OCI-LY7 (cell line): ENCODE results near the gene CDH23. TPM values are rescaled to one million over a fixed set of nuclear protein-coding genes. Genes with fewer than 3 reads are reported as not detected.

Experiments
- BruUV-seq: library from RNA; stranded (reverse); fragments of 400-500 nt; replicated peaks from 2 replicates; lab custom pipeline; 2021; lab: Mats Ljungman, UMichigan
- CTCF ChIA-PET: fragments of 300-600 bp; sonication (Branson Sonifier 250); formaldehyde crosslinking; loops from one replicate; lab custom pipeline; 2022; ENCODE audit warnings: antibody characterized with exemption; ENCODE audit not compliant: unreplicated experiment; lab: Charles Lee
- POLR2A ChIA-PET: fragments of 300-600 bp; sonication (Branson Sonifier 250); formaldehyde crosslinking; loops from one replicate; lab custom pipeline; 2022; ENCODE audit warnings: antibody characterized with exemption; lab: Charles Lee
- DNase-seq: peaks from one replicate; pipeline ENCODE4 v3.0.0-alpha.2; 2015; ENCODE audit warnings: low spot score
- H2AFZ ChIP-seq: fragments of 200-600 bp; sonication (generic), shearing (Covaris generic); 2 replicates; pipeline ENCODE4 v1.6.1; 2014; ENCODE audit warnings: mild to moderate bottlenecking, antibody characterized with exemption, low read length, moderate library complexity
- H3K27ac ChIP-seq: fragments of 200-600 bp; sonication (generic); 2 replicates; pipeline ENCODE4 v1.5.1; 2014; ENCODE audit warnings: mixed run types, low read depth, mild to moderate bottlenecking, moderate library complexity, low read length, inconsistent platforms; ENCODE audit not compliant: poor library complexity, severe bottlenecking
- H3K36me3 ChIP-seq: fragments of 200-600 bp; sonication (generic); 2 replicates; pipeline ENCODE4 v1.6.1; 2014; ENCODE audit warnings: mild to moderate bottlenecking, antibody characterized with exemption, low read length, moderate library complexity, mixed read lengths; ENCODE audit not compliant: insufficient read depth
- H3K4me1 ChIP-seq: fragments of 200-600 bp; sonication (generic); 2 replicates; pipeline ENCODE4 v1.5.1; 2014; ENCODE audit warnings: mild to moderate bottlenecking, low read length; ENCODE audit not compliant: insufficient read depth, poor library complexity, severe bottlenecking
- H3K4me2 ChIP-seq: fragments of 200-600 bp; sonication (generic); 2 replicates; pipeline ENCODE4 v1.6.1; 2014; ENCODE audit warnings: mild to moderate bottlenecking, low read length
- H3K4me3 ChIP-seq: fragments of 200-600 bp; sonication (generic); 2 replicates; pipeline ENCODE4 v1.5.1; 2014; ENCODE audit warnings: mild to moderate bottlenecking, low read depth, low read length; ENCODE audit not compliant: poor library complexity, severe bottlenecking
- H3K79me2 ChIP-seq: fragments of 200-600 bp; sonication (generic); 2 replicates; pipeline ENCODE4 v1.6.1; 2016; ENCODE audit warnings: low read depth, mild to moderate bottlenecking, low read length, moderate library complexity, mixed read lengths; ENCODE audit not compliant: insufficient read depth
- H3K9me2 ChIP-seq: fragments of 200-600 bp; sonication (generic); 2 replicates; pipeline ENCODE4 v1.6.1; 2016; ENCODE audit warnings: mild to moderate bottlenecking, low read length, mixed read lengths; ENCODE audit not compliant: insufficient read depth
- H3K9me3 ChIP-seq: fragments of 200-600 bp; sonication (generic); 2 replicates; pipeline ENCODE4 v1.6.1; 2014; ENCODE audit warnings: mild to moderate bottlenecking, mixed run types, low read length, mixed read lengths
- H4K20me1 ChIP-seq: fragments of 200-600 bp; sonication (generic); 2 replicates; pipeline ENCODE4 v1.6.1; 2014; ENCODE audit warnings: mild to moderate bottlenecking, antibody characterized with exemption, low read length, moderate library complexity, mixed read lengths; ENCODE audit not compliant: insufficient read depth
- EZH2phosphoT487 ChIP-seq: fragments of 200-600 bp; sonication (generic); IDR thresholded peaks from 2 replicates; pipeline ENCODE4 v1.6.1; 2018; ENCODE audit warnings: low read depth, borderline replicate concordance, mild to moderate bottlenecking, mixed run types, antibody characterized with exemption, low read length, moderate library complexity, mixed read lengths
- intact Hi-C: fragments of 100-400 bp; cut with micrococcal nuclease; formaldehyde crosslinking; loops from one replicate; pipeline ENCODE4 v1.10.0; 2022; ENCODE audit not compliant: unreplicated experiment
- total RNA-seq, 2 experiments: library from RNA; depleted of rRNA in 1 of 2; stranded (reverse); fragments of >200 nt in 1 of 2; shearing (Covaris generic) in 1 of 2; gene quantifications; 2 replicates each; pipeline ENCODE4 v1.2.3, GENCODE V29; 2014 to 2022
- TF ChIP-seq, protein P1 (sequence below): fragments of 200-600 bp; sonication (generic); conservative IDR thresholded peaks from 2 replicates; pipeline ENCODE4 v1.5.1; 2014; ENCODE audit warnings: mild to moderate bottlenecking, antibody characterized with exemption, low read length, moderate library complexity, mixed read lengths

Gene CDH23
- total RNA-seq, 2 experiments from 2014 or later = 0.92 to 9.9 TPM

DNA sequence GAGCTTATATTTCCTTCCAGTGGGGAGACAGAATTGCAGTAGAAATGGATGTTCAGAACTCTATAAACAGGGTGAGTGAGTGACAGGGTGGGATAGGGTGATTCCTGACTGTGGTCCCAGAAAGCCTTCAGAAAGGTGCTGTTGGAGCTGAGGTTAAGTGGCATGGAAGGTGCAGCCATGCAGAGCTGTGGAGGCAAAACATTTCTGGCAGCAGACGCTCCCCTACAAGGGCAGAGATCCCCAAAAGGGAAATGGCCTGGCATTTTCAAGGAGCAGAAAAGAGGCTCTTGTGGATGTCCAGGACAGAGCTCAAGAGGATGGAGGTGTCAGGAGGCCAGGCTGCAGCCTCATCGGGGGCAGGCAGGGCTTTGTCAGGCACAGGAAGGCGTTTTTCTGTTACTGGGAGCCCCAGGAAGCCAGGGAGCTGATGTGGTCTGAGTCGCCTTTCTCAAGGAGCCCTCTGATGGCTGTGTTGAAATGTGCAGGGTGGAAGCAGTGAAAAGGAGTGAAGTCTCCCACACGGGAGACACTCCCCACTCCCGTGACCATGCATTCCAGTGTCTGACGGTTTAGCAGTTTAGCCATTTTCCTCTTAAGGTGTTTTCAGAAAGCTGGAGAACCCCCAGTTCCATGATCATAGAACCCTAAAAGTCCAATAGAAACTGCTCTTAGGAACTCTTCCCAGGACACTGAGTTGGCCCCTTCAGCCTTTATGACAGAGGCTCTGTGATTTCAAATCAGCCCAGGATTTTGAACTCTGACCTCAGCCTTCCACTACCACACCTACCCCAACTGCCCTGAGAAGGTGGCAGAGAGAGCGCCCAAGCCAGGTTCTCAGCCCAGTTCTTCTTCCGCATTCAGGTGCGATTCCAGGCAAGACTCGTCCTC, 226.6 kb downstream of the CDH23 start:
- no peak for TF ChIP-seq EZH2phosphoT487
- TF ChIP-seq, protein P1, sequence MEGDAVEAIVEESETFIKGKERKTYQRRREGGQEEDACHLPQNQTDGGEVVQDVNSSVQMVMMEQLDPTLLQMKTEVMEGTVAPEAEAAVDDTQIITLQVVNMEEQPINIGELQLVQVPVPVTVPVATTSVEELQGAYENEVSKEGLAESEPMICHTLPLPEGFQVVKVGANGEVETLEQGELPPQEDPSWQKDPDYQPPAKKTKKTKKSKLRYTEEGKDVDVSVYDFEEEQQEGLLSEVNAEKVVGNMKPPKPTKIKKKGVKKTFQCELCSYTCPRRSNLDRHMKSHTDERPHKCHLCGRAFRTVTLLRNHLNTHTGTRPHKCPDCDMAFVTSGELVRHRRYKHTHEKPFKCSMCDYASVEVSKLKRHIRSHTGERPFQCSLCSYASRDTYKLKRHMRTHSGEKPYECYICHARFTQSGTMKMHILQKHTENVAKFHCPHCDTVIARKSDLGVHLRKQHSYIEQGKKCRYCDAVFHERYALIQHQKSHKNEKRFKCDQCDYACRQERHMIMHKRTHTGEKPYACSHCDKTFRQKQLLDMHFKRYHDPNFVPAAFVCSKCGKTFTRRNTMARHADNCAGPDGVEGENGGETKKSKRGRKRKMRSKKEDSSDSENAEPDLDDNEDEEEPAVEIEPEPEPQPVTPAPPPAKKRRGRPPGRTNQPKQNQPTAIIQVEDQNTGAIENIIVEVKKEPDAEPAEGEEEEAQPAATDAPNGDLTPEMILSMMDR = peak; percentile 74
- intact Hi-C loops = loop anchor here (5.0 kb wide), 1 partner anchor 69 kb away; no protein-coding TSS in a partner anchor
- peak overlapping the region; percentile 84 for H3K27ac ChIP-seq
- H3K79me2 ChIP-seq = no peaks in the 10 kb centered on the region
- no peaks in the 10 kb centered on the region for H3K9me3 ChIP-seq
- H3K4me1 ChIP-seq = peaks cover 83% of the 10 kb centered on the region
- peak overlapping the region; percentile 73 for H3K4me2 ChIP-seq
- ChIA-PET CTCF (interaction anchor here (0.9 to 3.2 kb wide), 4 partner anchors 15 to 72 kb away, joined by 3 to 19 read pairs (median 4); no protein-coding TSS in a partner anchor), POLR2A (interaction anchor here (1.2 to 1.8 kb wide), 4 partner anchors 15 to 26 kb away, joined by 3 to 5 read pairs (median 4); no protein-coding TSS in a partner anchor)
- no peaks in the 10 kb centered on the region for H3K9me2 ChIP-seq
- DNase-seq = peak; percentile 75
- no peaks in the 10 kb centered on the region for H4K20me1 ChIP-seq
- BruUV-seq = no TSS peak
- H2AFZ ChIP-seq = peak overlapping the region; percentile 89
- no peaks in the 10 kb centered on the region for H3K36me3 ChIP-seq
- no peak overlapping the region for H3K4me3 ChIP-seq

DNA sequence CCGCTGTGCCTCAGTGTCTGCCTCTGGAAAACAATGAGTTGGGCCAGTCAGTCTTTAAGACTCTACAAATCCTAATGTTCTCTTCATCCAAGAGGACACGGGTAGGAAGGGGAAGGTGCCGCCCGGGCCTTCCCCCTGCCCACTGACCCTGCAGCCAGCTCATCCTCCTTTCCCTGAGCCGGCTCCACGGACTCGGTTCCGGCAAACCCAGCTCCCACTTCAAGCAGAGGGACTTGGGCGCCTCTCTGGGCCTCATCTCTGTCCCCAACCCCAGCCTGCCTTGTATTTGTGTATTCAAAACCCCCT, 227.2 kb downstream of the CDH23 start:
- no TSS peak for BruUV-seq
- no peak overlapping the region for H2AFZ ChIP-seq
- H3K9me3 ChIP-seq = no peaks in the 10 kb centered on the region
- H4K20me1 ChIP-seq = no peaks in the 10 kb centered on the region
- no peak for DNase-seq
- no peak overlapping the region for H3K4me3 ChIP-seq
- intact Hi-C loops = loop anchor here (5.0 kb wide), 1 partner anchor 68 kb away; no protein-coding TSS in a partner anchor
- POLR2A ChIA-PET = interaction anchor here (1.3 to 1.8 kb wide), 4 partner anchors 13 to 20 kb away, joined by 3 to 5 read pairs (median 4); no protein-coding TSS in a partner anchor
- H3K4me1 ChIP-seq = peaks cover 77% of the 10 kb centered on the region
- TF ChIP-seq, protein P1 = no peak
- no peak for TF ChIP-seq EZH2phosphoT487
- no peaks in the 10 kb centered on the region for H3K36me3 ChIP-seq
- H3K27ac ChIP-seq = no peak overlapping the region
- H3K4me2 ChIP-seq = peak overlapping the region; percentile 73; the same call in 1 of the 2 replicates
- CTCF ChIA-PET = interaction anchor here (1.0 to 3.2 kb wide), 2 partner anchors 15 to 55 kb away, joined by 3 to 19 read pairs; no protein-coding TSS in a partner anchor
- H3K9me2 ChIP-seq = no peaks in the 10 kb centered on the region
- no peaks in the 10 kb centered on the region for H3K79me2 ChIP-seq
